ENCODE data around the gene PIGB.

DNA sequence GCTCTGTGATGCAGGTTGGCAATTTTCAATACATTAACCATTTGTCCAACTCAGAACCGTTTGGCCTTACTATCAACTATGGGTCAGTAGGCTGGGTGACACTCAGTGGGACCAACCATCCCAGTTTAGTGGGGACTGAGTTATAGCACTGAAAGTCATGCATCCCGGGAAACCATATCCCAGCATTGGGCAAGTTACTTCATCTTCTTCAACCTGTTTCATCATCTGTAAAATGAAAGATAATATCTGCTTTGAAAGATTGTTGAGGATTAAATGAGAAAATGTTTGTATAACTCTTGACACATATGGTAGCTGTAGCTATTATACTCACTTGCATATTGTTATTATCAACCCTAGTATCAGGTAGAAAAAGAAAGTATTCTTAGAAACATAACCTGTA, 41.3 kb upstream of the PIGB start:
- TF ChIP-seq, protein P1, sequence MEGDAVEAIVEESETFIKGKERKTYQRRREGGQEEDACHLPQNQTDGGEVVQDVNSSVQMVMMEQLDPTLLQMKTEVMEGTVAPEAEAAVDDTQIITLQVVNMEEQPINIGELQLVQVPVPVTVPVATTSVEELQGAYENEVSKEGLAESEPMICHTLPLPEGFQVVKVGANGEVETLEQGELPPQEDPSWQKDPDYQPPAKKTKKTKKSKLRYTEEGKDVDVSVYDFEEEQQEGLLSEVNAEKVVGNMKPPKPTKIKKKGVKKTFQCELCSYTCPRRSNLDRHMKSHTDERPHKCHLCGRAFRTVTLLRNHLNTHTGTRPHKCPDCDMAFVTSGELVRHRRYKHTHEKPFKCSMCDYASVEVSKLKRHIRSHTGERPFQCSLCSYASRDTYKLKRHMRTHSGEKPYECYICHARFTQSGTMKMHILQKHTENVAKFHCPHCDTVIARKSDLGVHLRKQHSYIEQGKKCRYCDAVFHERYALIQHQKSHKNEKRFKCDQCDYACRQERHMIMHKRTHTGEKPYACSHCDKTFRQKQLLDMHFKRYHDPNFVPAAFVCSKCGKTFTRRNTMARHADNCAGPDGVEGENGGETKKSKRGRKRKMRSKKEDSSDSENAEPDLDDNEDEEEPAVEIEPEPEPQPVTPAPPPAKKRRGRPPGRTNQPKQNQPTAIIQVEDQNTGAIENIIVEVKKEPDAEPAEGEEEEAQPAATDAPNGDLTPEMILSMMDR (IDR thresholded peaks at IDR 0.05): no peak
- TF ChIP-seq POLR2AphosphoS5 (IDR thresholded peaks at IDR 0.05; ENCODE audit: low read depth, low read length): no peak
- TF ChIP-seq, protein P2, sequence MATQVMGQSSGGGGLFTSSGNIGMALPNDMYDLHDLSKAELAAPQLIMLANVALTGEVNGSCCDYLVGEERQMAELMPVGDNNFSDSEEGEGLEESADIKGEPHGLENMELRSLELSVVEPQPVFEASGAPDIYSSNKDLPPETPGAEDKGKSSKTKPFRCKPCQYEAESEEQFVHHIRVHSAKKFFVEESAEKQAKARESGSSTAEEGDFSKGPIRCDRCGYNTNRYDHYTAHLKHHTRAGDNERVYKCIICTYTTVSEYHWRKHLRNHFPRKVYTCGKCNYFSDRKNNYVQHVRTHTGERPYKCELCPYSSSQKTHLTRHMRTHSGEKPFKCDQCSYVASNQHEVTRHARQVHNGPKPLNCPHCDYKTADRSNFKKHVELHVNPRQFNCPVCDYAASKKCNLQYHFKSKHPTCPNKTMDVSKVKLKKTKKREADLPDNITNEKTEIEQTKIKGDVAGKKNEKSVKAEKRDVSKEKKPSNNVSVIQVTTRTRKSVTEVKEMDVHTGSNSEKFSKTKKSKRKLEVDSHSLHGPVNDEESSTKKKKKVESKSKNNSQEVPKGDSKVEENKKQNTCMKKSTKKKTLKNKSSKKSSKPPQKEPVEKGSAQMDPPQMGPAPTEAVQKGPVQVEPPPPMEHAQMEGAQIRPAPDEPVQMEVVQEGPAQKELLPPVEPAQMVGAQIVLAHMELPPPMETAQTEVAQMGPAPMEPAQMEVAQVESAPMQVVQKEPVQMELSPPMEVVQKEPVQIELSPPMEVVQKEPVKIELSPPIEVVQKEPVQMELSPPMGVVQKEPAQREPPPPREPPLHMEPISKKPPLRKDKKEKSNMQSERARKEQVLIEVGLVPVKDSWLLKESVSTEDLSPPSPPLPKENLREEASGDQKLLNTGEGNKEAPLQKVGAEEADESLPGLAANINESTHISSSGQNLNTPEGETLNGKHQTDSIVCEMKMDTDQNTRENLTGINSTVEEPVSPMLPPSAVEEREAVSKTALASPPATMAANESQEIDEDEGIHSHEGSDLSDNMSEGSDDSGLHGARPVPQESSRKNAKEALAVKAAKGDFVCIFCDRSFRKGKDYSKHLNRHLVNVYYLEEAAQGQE (IDR thresholded peaks at IDR 0.05; ENCODE audit: insufficient read depth in 1 of 2, low read depth in 2 of 2, low read length in 1 of 2): no peak
- no peak for TF ChIP-seq TCF7L2 (IDR thresholded peaks at IDR 0.05; ENCODE audit: low read depth, low read length)
